T-helper 2 cell treated with Interferon-gamma antibody and Interleukin-4, amounts not matched to agents 5 μg/mL and 100 μg/mL, for 36 hours (primary cell): ENCODE results near the gene GSG1L.
"Not testable (repeated sequence)": the region's sequence is repeated elsewhere in the genome, so short reads cannot be mapped to it uniquely, and the experiment has no call there.

Experiments
- DNase-seq: peaks from one replicate; pipeline ENCODE4 v3.0.0; 2021; ENCODE audit warnings: low spot score
- H3K27ac Mint-ChIP-seq: one replicate; pipeline ENCODE4 v1.8.0; 2021; ENCODE audit warnings: mild to moderate bottlenecking, mixed read lengths
- H3K27me3 Mint-ChIP-seq: one replicate; pipeline ENCODE4 v1.8.0; 2021; ENCODE audit warnings: low read depth, mixed read lengths
- H3K36me3 Mint-ChIP-seq: one replicate; pipeline ENCODE4 v1.8.0; 2021; ENCODE audit warnings: low read depth, mixed read lengths
- H3K4me1 Mint-ChIP-seq: one replicate; pipeline ENCODE4 v1.8.0; 2021; ENCODE audit warnings: low read depth, mixed read lengths
- H3K4me3 Mint-ChIP-seq: one replicate; pipeline ENCODE4 v1.8.0; 2022; ENCODE audit warnings: mild to moderate bottlenecking, moderate library complexity, mixed read lengths
- H3K9me3 Mint-ChIP-seq: one replicate; pipeline ENCODE4 v1.8.0; 2021; ENCODE audit warnings: mixed read lengths

Gene GSG1L

DNA sequence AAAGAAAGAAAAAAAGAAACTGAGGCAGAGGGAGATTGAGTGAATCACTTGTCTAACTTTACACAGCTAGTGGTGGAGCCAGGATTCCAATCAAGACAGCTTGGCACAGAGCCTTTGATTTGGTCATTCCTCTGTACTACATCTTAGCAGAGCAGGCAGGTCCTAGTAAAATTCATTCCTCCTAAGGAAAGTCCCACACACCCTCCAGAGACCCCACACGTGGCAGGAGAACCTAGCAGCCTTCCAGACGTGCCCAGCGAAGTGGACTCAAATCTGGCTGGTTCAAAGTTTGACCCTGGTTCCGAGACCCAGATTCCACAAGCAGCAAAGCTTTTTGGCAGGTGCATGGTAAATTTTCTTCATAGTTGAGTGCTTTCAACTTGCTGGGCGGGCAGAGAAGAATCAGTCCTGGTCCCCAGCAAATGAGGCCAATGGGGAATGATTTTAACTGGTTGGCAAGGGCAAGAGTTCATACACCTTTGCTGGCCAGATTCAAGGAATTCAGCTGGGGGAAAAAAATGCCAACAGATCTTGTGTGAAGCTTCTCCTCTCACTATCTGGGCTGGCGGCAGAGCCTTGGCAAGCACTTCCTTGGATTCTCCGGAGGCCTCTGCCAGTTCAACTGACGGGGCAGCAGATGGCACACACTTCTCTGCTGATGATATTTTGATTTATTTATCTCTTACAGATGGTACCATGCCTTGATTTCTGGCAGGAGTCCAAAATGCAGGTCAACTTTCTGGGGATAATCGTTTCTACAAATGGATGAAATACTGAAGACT lies 82.4 kb downstream of the GSG1L start:
- no peak for DNase-seq
- H3K27ac Mint-ChIP-seq, result no peak overlapping the region
- no peaks in the 10 kb centered on the region for H3K4me1 Mint-ChIP-seq
- no peaks in the 10 kb centered on the region for H3K27me3 Mint-ChIP-seq
- H3K4me3 Mint-ChIP-seq, result no peak overlapping the region
- peaks cover 7% of the 10 kb centered on the region for H3K9me3 Mint-ChIP-seq
- H3K36me3 Mint-ChIP-seq, result no peaks in the 10 kb centered on the region

DNA sequence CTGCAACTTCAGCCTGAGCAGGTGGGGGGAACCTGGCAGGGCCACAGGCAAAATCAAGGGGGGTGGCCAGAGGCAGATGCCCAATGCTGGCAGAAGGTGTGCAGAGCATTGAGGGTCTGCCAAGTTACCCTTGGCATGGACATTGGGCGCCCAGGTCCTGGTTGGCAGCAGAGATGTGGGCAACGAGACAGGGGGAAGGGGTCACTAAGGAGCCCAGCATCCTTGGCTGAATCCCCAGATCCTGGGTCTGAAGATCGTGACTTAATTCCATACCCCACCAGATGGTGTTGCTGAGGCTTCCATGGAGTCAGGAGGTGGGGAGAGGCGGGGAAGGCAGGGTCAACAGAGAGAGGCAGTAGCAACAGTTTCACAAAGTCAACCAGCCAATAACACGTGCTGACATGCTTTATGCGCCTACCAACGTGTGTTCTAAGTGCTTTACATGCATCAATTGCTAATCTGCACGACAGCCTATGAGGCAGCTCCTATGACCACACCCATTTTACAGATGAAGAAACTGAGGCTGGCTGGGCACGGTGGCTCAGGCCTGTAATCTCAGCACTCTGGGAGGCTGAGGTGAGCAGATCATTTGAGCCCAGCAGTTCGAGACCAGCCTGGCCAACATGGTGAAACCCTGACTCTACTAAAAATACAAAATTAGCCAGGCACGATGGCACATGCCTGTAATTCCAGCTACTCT lies 83.3 kb downstream of the GSG1L start:
- H3K36me3 Mint-ChIP-seq, result no peaks in the 10 kb centered on the region

DNA sequence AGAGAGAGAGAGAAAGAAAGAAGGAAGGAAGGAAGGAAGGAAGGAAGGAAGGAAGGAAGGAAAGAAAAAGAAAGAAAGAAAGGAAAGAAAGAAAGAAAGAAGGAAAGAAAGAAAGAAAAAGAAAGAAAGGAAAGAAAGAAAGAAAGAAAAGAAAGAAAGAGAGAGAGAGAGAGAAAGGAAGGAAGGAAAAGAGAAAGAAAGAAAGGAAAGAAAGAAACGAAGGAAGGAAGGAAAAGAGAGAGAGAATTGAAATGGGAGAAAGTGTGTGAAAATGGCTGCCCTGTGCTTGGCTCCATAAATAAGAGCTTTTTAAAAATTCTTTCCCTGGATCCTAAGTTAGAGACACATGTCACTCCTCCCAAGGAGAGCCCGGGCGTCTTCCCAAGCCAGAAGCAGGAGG lies 83.8 kb downstream of the GSG1L start:
- H3K9me3 Mint-ChIP-seq, DNase-seq, H3K4me3 Mint-ChIP-seq, H3K27me3 Mint-ChIP-seq, H3K36me3 Mint-ChIP-seq, H3K27ac Mint-ChIP-seq, H3K4me1 Mint-ChIP-seq: not testable (repeated sequence)

More for the DNA sequence above, 83.3 kb downstream of the GSG1L start:
- Mint-ChIP-seq H3K27me3 (no peaks in the 10 kb centered on the region), H3K4me1 (no peaks in the 10 kb centered on the region), H3K4me3 (no peak overlapping the region), H3K27ac (no peak overlapping the region), H3K9me3 (peaks cover 7% of the 10 kb centered on the region)
- no peak for DNase-seq

DNA sequence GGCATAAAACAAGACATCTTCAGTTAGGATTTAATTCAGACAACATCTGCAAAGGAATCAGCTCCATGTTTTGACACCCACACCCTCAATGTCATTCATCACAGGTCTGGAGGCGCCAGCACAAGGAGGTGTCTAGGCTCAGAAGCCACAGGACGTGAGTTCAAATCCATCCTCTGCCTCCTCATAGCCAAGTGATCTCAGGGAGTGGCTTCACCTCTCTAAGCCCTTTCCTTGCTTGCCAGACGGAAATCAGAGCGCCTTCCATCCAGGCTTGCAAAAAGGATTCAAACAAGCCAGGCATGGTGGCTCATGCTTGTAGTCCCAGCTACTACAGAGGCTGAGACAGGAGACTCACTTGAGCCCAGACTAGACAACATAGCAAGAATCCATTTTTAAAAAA lies 84.6 kb downstream of the GSG1L start:
- Mint-ChIP-seq H3K27ac (no peak overlapping the region), H3K36me3 (no peaks in the 10 kb centered on the region), H3K4me1 (no peaks in the 10 kb centered on the region), H3K9me3 (peaks cover 4% of the 10 kb centered on the region), H3K27me3 (no peaks in the 10 kb centered on the region), H3K4me3 (no peak overlapping the region)
- no peak for DNase-seq

DNA sequence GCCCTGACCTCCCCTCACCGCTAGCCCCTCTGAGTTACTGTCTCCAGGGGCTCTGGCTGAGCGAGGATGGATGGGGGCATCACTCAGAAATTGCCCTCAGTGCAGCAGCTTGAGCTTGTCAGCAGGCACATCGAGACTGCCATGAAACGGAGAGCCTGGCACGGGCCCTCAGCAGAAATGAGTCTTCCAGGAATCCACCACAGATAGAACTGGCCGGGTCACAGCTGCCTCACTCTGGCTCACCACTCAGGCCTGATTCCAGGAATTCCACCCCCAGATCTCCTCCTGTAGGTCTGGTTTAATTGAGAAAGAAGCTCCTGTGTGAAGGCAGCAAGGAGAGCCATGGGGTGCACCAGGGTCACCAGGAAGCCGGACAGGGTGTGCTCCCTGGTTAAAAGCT lies 85.5 kb downstream of the GSG1L start:
- Mint-ChIP-seq H3K27me3 (no peaks in the 10 kb centered on the region), H3K27ac (no peak overlapping the region), H3K36me3 (no peaks in the 10 kb centered on the region), H3K9me3 (peaks cover 4% of the 10 kb centered on the region), H3K4me1 (no peaks in the 10 kb centered on the region), H3K4me3 (no peak overlapping the region)
- no peak for DNase-seq

DNA sequence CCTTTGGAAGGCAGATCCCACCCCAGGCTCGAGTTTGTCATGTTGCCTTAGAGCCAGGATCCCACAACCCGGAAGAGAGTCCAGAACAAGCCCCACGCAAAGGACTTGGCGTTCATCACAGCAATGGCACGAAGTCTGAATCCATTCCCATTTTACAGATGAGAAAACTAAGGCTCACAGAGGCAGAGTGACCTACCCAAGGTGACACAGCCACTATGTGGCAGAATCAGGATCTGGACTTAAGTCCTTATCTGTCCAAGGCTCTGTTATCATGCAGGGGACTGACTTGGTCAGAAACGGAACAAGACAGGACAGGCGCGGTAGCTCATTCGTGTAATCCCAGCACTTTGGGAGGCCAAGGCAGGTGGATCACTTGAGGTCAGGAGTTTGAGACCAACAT lies 86.5 kb downstream of the GSG1L start:
- no peaks in the 10 kb centered on the region for H3K36me3 Mint-ChIP-seq
- no peak overlapping the region for H3K4me3 Mint-ChIP-seq
- H3K9me3 Mint-ChIP-seq, result no peaks in the 10 kb centered on the region
- peaks cover 3% of the 10 kb centered on the region for H3K27me3 Mint-ChIP-seq
- no peak for DNase-seq
- H3K27ac Mint-ChIP-seq, result no peak overlapping the region
- no peaks in the 10 kb centered on the region for H3K4me1 Mint-ChIP-seq

DNA sequence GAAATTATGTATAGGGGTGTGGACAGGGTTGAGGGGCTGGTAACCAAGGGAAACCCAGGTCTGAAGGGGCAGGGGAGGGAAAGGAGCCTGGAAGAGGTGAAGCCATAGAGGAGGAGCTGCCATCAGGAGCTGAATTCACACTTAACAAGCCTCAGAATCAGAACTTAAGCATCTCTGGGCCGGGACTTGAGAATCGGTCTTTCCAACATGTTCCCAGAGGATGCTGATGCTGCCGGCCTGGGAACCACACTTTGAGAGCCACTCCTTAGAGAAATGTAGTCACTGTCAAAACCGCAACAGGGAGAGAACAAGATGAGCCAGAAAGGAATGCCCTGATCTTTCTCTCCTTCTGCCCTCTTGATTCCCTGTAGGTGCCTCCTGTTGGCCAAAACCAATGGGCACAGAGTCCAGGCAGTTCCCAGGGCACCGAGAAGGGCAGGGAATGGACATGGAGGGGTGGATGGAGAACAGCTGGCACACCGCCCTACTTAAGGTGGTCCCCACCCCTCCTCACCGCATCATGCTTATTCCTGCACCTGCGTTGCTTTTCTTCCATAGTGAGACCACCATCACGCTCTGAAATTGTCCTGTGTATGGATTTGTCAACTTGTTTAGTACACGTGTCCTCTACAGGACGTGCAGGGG lies 88.5 kb downstream of the GSG1L start:
- no peaks in the 10 kb centered on the region for H3K36me3 Mint-ChIP-seq
- no peaks in the 10 kb centered on the region for H3K4me1 Mint-ChIP-seq
- H3K9me3 Mint-ChIP-seq, result no peaks in the 10 kb centered on the region
- peaks cover 3% of the 10 kb centered on the region for H3K27me3 Mint-ChIP-seq
- no peak overlapping the region for H3K4me3 Mint-ChIP-seq
- no peak for DNase-seq
- no peak overlapping the region for H3K27ac Mint-ChIP-seq

DNA sequence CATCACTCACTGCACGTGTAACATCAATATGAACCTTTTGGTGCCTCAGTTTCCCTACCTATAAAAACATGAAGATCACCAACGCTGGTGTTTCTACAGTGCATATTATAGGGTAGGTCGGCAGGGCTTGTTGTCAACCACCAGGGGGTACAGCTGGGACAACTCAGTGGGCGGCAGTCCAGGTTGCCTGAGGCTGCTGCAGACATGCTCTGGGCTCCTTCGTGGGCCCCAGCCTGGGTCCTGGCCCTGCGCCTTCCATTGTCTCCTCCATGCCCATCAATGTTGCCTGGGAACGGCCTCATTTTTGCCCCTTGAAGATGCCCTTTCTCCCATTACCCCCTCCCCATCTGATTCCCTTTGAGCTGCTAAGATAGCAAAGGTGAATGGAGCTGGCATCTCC lies 89.8 kb downstream of the GSG1L start:
- Mint-ChIP-seq H3K9me3 (no peaks in the 10 kb centered on the region), H3K4me3 (no peak overlapping the region), H3K4me1 (no peaks in the 10 kb centered on the region), H3K27ac (no peak overlapping the region), H3K36me3 (no peaks in the 10 kb centered on the region), H3K27me3 (peaks cover 3% of the 10 kb centered on the region)
- DNase-seq, result no peak

DNA sequence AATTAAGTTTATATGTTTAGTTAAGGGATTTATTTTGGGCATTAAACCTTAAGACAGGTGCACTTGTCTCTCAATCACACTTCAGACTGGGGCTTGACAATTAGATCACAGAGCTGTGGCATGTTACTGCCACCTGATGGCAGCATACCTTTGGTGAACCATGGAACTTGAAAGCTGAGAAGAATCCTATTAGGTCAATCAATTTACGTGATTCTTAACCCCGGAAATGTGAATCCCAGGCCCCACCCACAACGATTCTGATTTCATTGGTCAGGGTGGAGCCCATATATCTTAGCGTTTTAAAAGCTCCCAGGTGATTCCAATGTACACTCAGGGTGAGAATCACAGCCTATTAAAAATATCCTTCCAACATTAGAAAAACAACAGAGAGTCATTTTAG lies 91.0 kb downstream of the GSG1L start:
- no peak overlapping the region for H3K4me3 Mint-ChIP-seq
- H3K4me1 Mint-ChIP-seq, result no peaks in the 10 kb centered on the region
- H3K36me3 Mint-ChIP-seq, result no peaks in the 10 kb centered on the region
- no peak overlapping the region for H3K27ac Mint-ChIP-seq
- H3K27me3 Mint-ChIP-seq, result peaks cover 3% of the 10 kb centered on the region
- DNase-seq, result peak; percentile 14
- H3K9me3 Mint-ChIP-seq, result no peaks in the 10 kb centered on the region

DNA sequence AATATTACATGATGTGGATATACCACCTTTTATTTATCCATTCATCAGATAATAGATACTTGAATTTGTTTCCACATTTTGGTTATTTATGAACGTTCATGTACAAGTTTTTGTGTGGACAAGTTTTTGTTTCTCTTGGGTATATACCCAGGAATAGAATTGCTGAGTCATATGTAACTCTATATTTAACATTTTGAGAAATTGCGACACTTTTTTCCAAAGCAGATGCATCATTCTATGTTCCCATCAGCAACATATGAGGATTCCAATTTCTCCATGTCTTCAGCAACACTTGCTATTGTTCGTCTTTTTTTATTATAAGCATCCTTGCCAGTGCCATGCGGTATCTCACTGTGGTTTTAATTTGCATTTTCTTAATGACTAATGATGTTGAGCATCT lies 93.9 kb downstream of the GSG1L start:
- Mint-ChIP-seq H3K4me3 (no peak overlapping the region), H3K27ac (no peak overlapping the region), H3K4me1 (no peaks in the 10 kb centered on the region), H3K36me3 (no peaks in the 10 kb centered on the region), H3K27me3 (peaks cover 3% of the 10 kb centered on the region), H3K9me3 (no peaks in the 10 kb centered on the region)
- no peak for DNase-seq

DNA sequence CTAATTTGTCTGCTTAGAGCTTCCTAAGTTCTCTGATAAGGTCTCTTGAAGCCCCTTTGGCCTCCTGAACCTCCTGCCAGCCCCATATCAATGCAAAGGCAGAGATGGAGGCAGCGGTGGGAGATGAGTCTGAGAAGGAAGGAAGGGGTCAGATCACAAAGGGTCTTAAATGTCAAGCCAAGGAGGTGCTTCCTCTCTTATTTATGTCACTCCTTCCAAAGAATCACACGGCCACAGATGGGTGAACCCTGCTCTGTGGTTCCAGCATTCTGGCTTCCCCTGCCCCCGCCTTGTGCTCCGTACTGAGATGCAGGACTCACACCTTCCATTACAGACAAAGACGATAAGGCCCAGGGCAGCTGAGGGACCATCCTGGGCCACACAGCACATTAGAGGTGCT lies 96.3 kb downstream of the GSG1L start:
- Mint-ChIP-seq H3K27me3 (peaks cover 3% of the 10 kb centered on the region), H3K4me3 (no peak overlapping the region), H3K36me3 (no peaks in the 10 kb centered on the region), H3K4me1 (no peaks in the 10 kb centered on the region), H3K27ac (no peak overlapping the region), H3K9me3 (no peaks in the 10 kb centered on the region)
- DNase-seq, result no peak

DNA sequence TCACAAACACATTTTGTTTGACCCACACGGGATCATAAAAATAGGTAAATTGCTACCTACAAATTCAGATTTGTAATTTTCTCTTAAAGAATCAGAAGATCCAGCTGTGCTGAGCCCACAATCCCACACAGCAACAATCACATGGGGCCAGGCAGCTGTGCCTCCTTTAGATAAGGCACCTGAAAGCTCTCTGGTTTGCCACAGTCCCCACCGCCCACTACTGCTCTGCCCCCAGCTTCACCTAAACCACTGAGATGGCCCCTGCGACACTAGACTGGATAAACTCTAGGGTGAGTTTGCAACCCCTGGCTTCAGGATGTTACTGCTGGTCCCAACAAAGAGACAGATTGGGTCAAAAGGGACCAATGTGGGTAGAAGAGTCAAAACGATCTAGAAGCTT lies 96.8 kb downstream of the GSG1L start:
- no peak for DNase-seq
- H3K9me3 Mint-ChIP-seq, result no peaks in the 10 kb centered on the region
- no peak overlapping the region for H3K4me3 Mint-ChIP-seq
- no peak overlapping the region for H3K27ac Mint-ChIP-seq
- H3K36me3 Mint-ChIP-seq, result no peaks in the 10 kb centered on the region
- peaks cover 3% of the 10 kb centered on the region for H3K27me3 Mint-ChIP-seq
- H3K4me1 Mint-ChIP-seq, result no peaks in the 10 kb centered on the region

DNA sequence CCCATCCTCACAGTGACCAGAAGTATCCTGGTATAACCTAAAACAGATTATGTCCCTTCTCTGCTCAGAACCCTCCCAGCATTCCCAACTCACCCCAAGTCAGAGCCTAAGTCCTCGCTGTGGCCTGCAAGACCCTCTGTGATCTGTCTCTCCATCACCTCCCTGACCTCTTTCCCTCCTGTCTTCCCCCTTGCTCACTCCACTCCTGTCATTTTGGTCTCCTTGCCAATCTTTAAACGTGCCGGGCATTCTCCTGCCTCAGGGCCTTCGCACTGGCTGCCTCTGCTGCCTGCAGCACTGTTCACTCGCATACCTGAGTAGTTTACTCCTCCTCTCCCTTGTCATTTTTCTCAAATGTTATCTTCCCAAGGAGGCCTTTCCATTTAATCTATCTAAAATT lies 97.7 kb downstream of the GSG1L start:
- Mint-ChIP-seq H3K27ac (no peak overlapping the region), H3K36me3 (no peaks in the 10 kb centered on the region), H3K4me3 (no peak overlapping the region), H3K4me1 (no peaks in the 10 kb centered on the region), H3K27me3 (peaks cover 3% of the 10 kb centered on the region), H3K9me3 (no peaks in the 10 kb centered on the region)
- DNase-seq, result no peak

DNA sequence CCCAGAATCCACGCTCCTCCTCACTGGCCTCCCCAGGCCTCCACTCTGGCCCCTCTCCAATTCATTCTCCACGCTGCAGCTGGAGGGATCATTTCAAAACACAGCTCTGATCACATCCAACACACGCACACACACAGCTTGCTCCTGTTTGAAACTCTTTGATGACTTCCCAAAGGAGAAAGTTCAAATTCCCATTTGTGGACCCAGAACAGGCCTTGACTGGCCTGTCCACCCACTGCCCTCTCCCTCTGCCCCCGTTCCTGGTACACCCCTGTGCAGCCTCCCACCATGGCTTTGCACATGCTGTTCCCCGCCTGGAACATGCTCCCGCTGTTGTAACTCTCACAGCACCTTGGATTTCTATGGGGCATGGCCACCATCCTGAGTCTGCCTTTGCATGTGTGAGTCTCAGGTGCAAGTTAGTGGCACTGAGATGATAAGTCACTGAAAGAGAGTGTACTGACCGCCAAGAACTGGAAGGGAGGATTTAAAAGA lies 100.0 kb downstream of the GSG1L start:
- peaks cover 3% of the 10 kb centered on the region for H3K27me3 Mint-ChIP-seq
- H3K9me3 Mint-ChIP-seq, result no peaks in the 10 kb centered on the region
- no peaks in the 10 kb centered on the region for H3K36me3 Mint-ChIP-seq
- H3K4me3 Mint-ChIP-seq, result no peak overlapping the region
- H3K4me1 Mint-ChIP-seq, result no peaks in the 10 kb centered on the region
- DNase-seq, result no peak
- no peak overlapping the region for H3K27ac Mint-ChIP-seq
